OCI-LY1 (cell line): Measurements from ENCODE around the gene EVI5L.

Experiments
- EZH2 ChIP-seq: fragments of 200-600 bp; sonication (generic), shearing (Covaris generic); IDR thresholded peaks from 2 replicates; pipeline ENCODE4 v1.8.0; 2017; ENCODE audit warnings: borderline replicate concordance, mixed run types, mild to moderate bottlenecking, antibody characterized with exemption, low read length, moderate library complexity, mixed read lengths
- TF ChIP-seq, protein P1 (sequence below): fragments of 200-600 bp; sonication (generic), shearing (Covaris generic); IDR thresholded peaks from 2 replicates; pipeline ENCODE4 v1.5.1; 2017; ENCODE audit warnings: mild to moderate bottlenecking, antibody characterized with exemption, low read length, moderate library complexity, mixed read lengths

DNA sequence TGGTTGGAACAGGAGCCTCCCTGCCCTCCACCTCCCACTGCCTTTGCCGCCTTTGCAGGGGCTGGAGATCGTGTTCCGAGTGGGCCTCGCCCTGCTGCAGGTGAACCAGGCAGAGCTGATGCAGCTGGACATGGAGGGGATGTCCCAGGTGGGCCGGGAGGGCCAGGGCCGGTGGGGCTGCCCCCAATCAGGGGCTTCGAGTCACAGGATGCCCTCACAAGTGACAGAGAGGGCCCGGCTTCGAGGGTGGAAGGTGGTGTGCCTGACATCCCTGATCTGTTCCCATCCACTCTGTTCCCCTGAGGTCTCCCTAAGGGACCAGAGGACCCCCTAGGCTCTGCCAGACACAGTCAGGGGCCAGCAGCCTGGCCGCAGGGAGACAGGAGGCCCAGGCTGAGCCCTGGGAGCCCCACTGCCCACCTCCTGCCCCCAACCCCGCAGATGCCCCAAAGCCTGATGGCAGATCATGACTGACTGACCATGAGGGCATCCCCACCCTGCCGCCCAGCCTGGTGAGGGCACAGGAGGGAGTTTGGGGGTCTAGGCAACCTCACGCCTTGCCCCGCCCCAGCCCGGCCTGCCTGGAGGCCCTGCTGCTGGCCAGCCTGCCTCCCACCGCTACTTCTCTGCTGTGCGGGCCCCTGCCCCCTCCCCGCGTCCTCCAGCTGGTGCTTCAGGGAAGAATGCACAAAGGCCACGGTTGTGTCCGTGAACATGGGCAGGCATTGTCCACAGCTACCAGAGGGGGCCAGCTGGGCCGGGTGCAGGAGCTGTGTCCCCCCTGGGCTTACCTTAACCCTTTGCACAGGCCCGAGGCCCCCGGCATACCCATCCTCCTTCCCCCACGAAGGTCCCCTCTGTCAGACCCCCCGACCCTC lies 21.8 kb downstream of the EVI5L start:
- TF ChIP-seq, protein P1, sequence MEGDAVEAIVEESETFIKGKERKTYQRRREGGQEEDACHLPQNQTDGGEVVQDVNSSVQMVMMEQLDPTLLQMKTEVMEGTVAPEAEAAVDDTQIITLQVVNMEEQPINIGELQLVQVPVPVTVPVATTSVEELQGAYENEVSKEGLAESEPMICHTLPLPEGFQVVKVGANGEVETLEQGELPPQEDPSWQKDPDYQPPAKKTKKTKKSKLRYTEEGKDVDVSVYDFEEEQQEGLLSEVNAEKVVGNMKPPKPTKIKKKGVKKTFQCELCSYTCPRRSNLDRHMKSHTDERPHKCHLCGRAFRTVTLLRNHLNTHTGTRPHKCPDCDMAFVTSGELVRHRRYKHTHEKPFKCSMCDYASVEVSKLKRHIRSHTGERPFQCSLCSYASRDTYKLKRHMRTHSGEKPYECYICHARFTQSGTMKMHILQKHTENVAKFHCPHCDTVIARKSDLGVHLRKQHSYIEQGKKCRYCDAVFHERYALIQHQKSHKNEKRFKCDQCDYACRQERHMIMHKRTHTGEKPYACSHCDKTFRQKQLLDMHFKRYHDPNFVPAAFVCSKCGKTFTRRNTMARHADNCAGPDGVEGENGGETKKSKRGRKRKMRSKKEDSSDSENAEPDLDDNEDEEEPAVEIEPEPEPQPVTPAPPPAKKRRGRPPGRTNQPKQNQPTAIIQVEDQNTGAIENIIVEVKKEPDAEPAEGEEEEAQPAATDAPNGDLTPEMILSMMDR, result no peak
- TF ChIP-seq EZH2, result no peak
